Uterine smooth muscle cell (primary cell): ENCODE data around the gene CMPK2. TPM values are rescaled to one million over a fixed set of nuclear protein-coding genes. Genes with fewer than 3 reads are reported as not detected.

Experiments
- total RNA-seq: library from RNA; depleted of rRNA; stranded (reverse); fragments of >200 nt; gene quantifications from 2 replicates; pipeline ENCODE4 v1.2.3, GENCODE V29; 2014

Gene CMPK2, protein sequence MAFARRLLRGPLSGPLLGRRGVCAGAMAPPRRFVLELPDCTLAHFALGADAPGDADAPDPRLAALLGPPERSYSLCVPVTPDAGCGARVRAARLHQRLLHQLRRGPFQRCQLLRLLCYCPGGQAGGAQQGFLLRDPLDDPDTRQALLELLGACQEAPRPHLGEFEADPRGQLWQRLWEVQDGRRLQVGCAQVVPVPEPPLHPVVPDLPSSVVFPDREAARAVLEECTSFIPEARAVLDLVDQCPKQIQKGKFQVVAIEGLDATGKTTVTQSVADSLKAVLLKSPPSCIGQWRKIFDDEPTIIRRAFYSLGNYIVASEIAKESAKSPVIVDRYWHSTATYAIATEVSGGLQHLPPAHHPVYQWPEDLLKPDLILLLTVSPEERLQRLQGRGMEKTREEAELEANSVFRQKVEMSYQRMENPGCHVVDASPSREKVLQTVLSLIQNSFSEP
- 2.9 and 15.4 TPM in 2 replicates for total RNA-seq

GRCh38 chr2:6865346-6866274, at the start of gene CMPK2:
CMPK2 (minus strand) TSS chr2:6865907; CDS start chr2:6865696, 211 bp downstream.

GRCh38 chr2:6877402-6878304, 11.9 kb upstream of the CMPK2 start, which contains the start of gene RSAD2:
RSAD2 (plus strand) TSS chr2:6877777; CDS start chr2:6877801, 24 bp downstream.

Other genes with a start within 250 kb of the CMPK2 start
- 1.00 and 1.5 TPM in 2 replicates for gene RSAD2, start 11.9 kb upstream of the CMPK2 start, total RNA-seq
- gene RNF144A, start 51.5 kb upstream of the CMPK2 start, total RNA-seq = 12.0 TPM in 2 replicates